Measurements from ENCODE around the gene MESP1. TPM values are rescaled to one million over a fixed set of nuclear protein-coding genes. Genes with fewer than 3 reads are reported as not detected.

Gene MESP1
- total and polyA plus RNA-seq, 2 of the 13 experiments (the other 11 are each of a cell fraction or from before 2014, with no cell fraction given), result not detected

DNA sequence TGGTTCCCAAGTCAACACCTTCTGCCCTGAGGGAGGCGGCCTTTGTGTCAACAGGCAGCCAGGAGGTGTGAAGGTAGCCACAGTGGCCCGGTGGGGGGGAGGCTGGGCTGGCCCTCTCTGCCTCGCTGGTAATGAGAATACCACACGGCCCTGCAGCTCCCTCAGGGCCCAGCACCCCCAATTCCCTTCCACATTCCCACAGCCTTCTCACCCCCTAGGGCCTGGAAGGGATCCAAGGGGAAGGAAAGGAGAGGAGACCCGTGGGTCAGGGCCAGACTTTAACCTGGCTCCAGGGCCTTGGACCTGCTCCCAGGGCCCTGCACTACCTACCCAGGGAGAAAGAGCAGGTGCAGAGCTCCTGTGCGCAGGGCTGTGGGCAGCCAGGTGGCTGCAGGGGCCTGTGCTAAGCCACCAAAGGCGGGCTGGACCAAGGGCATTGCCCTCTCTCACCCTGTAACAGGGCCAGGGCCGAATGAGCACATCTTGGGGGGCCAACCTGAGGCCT lies 16.4 kb upstream of the MESP1 start:
- H3K27me3 ChIP-seq (ENCODE audit: control insufficient read depth in 1 of 2, insufficient read depth in 2 of 2, low read length in 2 of 2), result peaks cover 0 to 4% of the 10 kb centered on the region in 2 experiments; a peak in 2 of 5 replicates
- in situ Hi-C loops (cut with HindIII; ENCODE audit: extremely low pct_ligation_motif_present, low pct_unique_long_range_greater_than_20kb), result no loop called here
- H3K79me2 ChIP-seq (ENCODE audit: insufficient read depth, low read length), result no peaks in the 10 kb centered on the region
- H3K4me2 ChIP-seq (ENCODE audit: low read depth, low read length), result peak overlapping the region; percentile 38; the same call in 1 of the 2 replicates
- H3K27ac ChIP-seq (ENCODE audit: extremely low read length, insufficient read depth, low read length), result no peak overlapping the region
- no peak overlapping the region for H2AFZ ChIP-seq (ENCODE audit: low read length)
- FAIRE-seq (no peak), ATAC-seq (peak; percentile 68), DNase-seq (ENCODE audit: low spot score) (no peak)
- H4K20me1 ChIP-seq (ENCODE audit: insufficient read depth, low read length), result no peaks in the 10 kb centered on the region
- ChIA-PET CTCF (ENCODE audit: low intra/inter-chr PET ratio, low total read pairs) (interaction anchor here (0.6 kb wide), 1 partner anchor 11 kb away, joined by 3 read pairs; no protein-coding TSS in a partner anchor), POLR2A (interaction anchor here (0.9 to 1.3 kb wide), 2 partner anchors 11 to 47 kb away, joined by 3 to 4 read pairs; partner anchors contain the start of gene ANPEP)
- no peak overlapping the region for H3K9ac ChIP-seq (ENCODE audit: insufficient read depth, low read depth, low read length)
- no TSS peak for BruUV-seq (replicated peaks)
- no peaks in the 10 kb centered on the region for H3K9me3 ChIP-seq (ENCODE audit: low read length)
- WGBS (ENCODE audit: low lambda C conversion rate), result 0% methylated on average over 1 of the region's 8 CpGs
- no peaks in the 10 kb centered on the region for H3K36me3 ChIP-seq (replicated peaks in 1 of 2; ENCODE audit: control insufficient read depth in 1 of 2, insufficient read depth in 2 of 2, low read length in 2 of 2)
- peak overlapping the region in 1 of 3 experiments; percentile 5; a peak in 1 of 6 replicates for H3K4me3 ChIP-seq (replicated peaks in 1 of 3; ENCODE audit: insufficient read depth in 1 of 3, low read depth in 2 of 3, low read length in 3 of 3)
- TF ChIP-seq ZNF367 (CRISPR knock-in tag; IDR thresholded peaks at IDR 0.05; ENCODE audit: borderline replicate concordance) (no peak), ATF7-NPFF (CRISPR knock-in tag; IDR thresholded peaks at IDR 0.05; ENCODE audit: low read depth) (no peak), KLF11 (CRISPR knock-in tag; IDR thresholded peaks at IDR 0.05) (no peak), ZNF670 (CRISPR knock-in tag; IDR thresholded peaks at IDR 0.05; ENCODE audit: borderline replicate concordance) (no peak), ZNF709 (CRISPR knock-in tag; IDR thresholded peaks at IDR 0.05) (no peak), SP2 (CRISPR knock-in tag; IDR thresholded peaks at IDR 0.05) (no peak), FOXA1 (IDR thresholded peaks at IDR 0.05) (no peak), FOXA1 (CRISPR knock-in tag; IDR thresholded peaks at IDR 0.05) (peak; percentile 5; the same call in 1 of the 2 replicates), NONO (IDR thresholded peaks at IDR 0.05) (no peak), NONO (CRISPR knock-in tag; conservative IDR thresholded peaks at IDR 0.05) (no peak), MED8 (CRISPR knock-in tag; IDR thresholded peaks at IDR 0.05; ENCODE audit: insufficient replicate concordance) (no peak), THAP11 (CRISPR knock-in tag; IDR thresholded peaks at IDR 0.05) (no peak), ZNF644 (CRISPR knock-in tag; IDR thresholded peaks at IDR 0.05; ENCODE audit: low read depth) (no peak)
- TF ChIP-seq, protein P1, sequence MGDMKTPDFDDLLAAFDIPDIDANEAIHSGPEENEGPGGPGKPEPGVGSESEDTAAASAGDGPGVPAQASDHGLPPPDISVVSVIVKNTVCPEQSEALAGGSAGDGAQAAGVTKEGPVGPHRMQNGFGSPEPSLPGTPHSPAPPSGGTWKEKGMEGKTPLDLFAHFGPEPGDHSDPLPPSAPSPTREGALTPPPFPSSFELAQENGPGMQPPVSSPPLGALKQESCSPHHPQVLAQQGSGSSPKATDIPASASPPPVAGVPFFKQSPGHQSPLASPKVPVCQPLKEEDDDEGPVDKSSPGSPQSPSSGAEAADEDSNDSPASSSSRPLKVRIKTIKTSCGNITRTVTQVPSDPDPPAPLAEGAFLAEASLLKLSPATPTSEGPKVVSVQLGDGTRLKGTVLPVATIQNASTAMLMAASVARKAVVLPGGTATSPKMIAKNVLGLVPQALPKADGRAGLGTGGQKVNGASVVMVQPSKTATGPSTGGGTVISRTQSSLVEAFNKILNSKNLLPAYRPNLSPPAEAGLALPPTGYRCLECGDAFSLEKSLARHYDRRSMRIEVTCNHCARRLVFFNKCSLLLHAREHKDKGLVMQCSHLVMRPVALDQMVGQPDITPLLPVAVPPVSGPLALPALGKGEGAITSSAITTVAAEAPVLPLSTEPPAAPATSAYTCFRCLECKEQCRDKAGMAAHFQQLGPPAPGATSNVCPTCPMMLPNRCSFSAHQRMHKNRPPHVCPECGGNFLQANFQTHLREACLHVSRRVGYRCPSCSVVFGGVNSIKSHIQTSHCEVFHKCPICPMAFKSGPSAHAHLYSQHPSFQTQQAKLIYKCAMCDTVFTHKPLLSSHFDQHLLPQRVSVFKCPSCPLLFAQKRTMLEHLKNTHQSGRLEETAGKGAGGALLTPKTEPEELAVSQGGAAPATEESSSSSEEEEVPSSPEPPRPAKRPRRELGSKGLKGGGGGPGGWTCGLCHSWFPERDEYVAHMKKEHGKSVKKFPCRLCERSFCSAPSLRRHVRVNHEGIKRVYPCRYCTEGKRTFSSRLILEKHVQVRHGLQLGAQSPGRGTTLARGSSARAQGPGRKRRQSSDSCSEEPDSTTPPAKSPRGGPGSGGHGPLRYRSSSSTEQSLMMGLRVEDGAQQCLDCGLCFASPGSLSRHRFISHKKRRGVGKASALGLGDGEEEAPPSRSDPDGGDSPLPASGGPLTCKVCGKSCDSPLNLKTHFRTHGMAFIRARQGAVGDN (CRISPR knock-in tag; IDR thresholded peaks at IDR 0.05), result peak; percentile 21; the same call in 1 of the 2 replicates
- TF ChIP-seq, protein P2, sequence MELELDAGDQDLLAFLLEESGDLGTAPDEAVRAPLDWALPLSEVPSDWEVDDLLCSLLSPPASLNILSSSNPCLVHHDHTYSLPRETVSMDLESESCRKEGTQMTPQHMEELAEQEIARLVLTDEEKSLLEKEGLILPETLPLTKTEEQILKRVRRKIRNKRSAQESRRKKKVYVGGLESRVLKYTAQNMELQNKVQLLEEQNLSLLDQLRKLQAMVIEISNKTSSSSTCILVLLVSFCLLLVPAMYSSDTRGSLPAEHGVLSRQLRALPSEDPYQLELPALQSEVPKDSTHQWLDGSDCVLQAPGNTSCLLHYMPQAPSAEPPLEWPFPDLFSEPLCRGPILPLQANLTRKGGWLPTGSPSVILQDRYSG (CRISPR knock-in tag; IDR thresholded peaks at IDR 0.05), result no peak
- TF ChIP-seq, protein P3, sequence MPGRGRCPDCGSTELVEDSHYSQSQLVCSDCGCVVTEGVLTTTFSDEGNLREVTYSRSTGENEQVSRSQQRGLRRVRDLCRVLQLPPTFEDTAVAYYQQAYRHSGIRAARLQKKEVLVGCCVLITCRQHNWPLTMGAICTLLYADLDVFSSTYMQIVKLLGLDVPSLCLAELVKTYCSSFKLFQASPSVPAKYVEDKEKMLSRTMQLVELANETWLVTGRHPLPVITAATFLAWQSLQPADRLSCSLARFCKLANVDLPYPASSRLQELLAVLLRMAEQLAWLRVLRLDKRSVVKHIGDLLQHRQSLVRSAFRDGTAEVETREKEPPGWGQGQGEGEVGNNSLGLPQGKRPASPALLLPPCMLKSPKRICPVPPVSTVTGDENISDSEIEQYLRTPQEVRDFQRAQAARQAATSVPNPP (CRISPR knock-in tag; IDR thresholded peaks at IDR 0.05), result no peak
- TF ChIP-seq, protein P4, sequence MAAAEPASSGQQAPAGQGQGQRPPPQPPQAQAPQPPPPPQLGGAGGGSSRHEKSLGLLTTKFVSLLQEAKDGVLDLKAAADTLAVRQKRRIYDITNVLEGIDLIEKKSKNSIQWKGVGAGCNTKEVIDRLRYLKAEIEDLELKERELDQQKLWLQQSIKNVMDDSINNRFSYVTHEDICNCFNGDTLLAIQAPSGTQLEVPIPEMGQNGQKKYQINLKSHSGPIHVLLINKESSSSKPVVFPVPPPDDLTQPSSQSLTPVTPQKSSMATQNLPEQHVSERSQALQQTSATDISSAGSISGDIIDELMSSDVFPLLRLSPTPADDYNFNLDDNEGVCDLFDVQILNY (CRISPR knock-in tag; conservative IDR thresholded peaks at IDR 0.05), result no peak
- intact Hi-C loops (cut with micrococcal nuclease; ENCODE audit: unreplicated experiment), result no loop called here
- H3K4me1 ChIP-seq (ENCODE audit: insufficient read depth, low read length), result peaks cover 26% of the 10 kb centered on the region

Measured in HepG2 (cell line).